Activated CD8-positive, alpha-beta memory T cell treated with anti-CD3 and anti-CD28 coated beads, Interleukin-2, amount 50 U/mL, for 1 hour (primary cell): ENCODE measurements around the gene RNF144A.
"Not testable (repeated sequence)": the region's sequence is repeated elsewhere in the genome, so short reads cannot be mapped to it uniquely, and the experiment has no call there.

ENCODE experiments used
- DNase-seq: peaks from one replicate; pipeline ENCODE4 v3.0.0-alpha.2; 2020; ENCODE audit errors: extremely low read depth

RNF144A gene

DNA sequence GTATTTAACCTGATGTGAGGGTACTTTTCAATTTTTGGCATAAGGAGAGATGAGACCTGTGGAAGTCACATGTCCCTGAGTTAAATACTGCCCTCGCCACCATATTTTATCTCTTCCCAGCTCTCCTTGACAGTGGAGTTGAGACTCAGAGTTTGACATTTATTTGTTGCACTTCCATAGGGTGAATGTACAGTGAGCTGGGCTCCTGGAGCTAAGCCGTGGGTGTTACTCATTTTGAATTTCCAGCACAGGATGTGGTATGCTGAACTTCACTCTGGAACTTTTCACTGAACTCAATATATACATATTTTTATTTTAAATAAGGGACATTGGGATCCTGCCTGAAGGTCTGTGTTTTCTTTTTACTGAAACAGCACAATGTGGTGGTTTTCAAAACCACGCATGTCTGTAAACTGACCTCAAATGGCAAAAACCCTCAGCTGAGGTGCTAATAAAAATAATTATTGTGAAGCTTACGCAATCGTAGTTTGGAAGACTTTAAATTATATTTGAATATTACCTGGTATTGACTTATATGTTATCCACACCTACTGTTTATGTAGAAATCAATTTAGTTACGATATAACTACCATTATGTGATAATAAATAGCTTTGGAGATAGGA is 12.1 kb downstream of the RNF144A start:
- DNase-seq, result no peak

DNA sequence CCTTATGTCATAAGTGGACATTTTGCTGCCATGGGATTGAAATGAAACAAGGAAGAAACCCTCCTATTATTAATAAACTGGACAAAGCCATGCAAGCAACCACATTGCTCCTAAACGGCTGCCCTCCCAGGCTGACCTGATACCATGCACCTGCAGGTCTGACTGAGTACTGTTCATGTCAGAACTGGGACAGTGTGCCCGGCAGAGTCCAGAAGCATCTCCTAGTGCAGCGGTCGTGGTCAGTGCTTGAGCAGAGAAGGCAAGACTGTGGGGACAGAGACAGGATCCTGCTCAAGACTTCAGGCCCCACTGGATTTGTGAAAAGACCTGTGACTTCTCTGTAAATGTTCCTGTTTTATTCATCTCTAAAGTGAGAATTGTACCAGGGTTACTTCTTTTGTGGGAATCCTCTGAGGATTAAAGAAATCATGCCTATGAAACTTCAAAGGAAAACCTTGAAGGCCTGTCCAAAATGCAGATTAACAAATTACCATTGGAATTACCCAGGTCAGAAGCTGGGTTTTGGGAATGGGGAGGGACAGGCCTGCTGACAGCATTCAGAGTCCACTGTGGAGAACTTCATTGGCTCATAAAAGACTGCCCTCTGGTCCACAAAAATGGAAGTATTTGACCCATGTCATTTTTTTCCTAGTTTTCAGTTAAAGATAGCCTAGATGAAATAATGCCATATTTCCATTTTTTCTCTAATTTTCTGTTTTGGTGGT is 13.9 kb downstream of the RNF144A start:
- DNase-seq, result no peak

DNA sequence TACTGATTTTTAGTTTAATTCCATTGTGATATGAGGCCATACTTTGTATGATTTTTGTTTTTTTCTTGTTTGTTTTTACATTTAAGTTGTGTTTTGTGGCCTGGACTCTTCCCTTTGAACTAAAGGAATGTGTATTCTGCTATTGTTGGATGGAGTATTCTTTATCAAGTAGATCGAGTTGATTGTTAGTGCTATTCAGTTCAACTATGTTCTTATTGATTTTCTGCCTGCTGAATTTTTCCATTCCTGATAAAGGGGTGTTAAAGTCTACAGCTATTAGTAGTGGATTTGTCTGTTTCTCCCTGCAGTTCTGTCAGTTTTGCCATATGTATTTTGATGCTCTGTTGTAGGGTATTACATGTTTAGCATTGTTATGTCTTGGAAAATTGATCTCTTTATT is 14.5 kb downstream of the RNF144A start:
- DNase-seq, result no peak

DNA sequence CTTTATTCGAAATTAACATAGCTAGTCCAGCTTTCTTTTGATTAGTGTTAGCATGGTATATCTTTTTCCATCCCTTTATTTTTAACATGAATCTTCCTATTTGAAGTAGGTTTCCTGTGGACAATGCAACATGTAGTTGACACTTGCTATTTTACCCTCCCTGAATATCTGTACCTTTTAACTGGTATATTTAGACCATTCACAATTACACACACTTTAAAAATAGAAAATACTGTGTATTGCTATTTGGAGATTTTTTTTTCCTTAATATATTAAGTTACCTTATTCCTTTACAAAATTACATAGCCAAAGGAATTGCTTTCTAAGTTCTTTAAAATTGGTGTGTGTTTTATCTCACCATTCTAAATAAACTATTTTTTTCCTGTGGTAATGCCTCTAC is 15.0 kb downstream of the RNF144A start:
- DNase-seq, result no peak

DNA sequence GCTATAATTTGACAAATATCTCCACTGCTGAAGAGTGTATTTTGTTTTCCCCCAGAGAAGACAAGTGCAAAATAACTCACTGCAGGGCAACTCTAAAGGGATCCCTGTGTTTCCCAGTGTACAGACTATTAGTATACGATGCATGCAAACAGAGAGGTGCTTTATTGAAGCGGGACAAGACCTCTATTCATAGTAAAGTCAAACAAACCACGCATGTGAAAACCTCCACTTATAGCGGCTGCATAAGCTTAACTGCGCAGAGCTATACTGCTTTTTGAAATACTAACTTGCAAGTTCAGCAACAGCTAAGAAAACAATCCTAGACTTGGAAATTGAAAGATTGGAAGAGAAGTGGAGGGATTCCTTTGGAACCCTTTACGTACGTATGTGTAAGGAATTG is 15.6 kb downstream of the RNF144A start:
- DNase-seq, result no peak

DNA sequence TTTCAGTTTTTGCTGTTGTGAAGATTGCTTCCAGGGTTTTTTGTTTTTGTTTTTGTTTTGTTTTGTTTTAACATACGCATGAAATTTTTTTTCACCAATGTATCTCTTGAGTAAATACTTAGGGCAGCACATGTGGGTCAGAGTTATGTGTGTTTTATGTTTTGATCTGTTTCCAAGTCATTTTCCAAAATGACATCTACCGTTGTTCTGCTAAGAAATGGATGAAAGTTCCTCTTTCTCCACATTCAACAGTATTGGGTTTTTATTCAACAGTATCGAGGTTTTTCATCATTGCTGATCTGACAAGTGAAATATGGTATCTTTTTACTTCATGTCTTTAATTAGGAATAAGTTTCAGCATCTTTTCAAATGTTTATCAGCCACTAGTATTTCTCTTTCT is 16.7 kb downstream of the RNF144A start:
- DNase-seq, result no peak

DNA sequence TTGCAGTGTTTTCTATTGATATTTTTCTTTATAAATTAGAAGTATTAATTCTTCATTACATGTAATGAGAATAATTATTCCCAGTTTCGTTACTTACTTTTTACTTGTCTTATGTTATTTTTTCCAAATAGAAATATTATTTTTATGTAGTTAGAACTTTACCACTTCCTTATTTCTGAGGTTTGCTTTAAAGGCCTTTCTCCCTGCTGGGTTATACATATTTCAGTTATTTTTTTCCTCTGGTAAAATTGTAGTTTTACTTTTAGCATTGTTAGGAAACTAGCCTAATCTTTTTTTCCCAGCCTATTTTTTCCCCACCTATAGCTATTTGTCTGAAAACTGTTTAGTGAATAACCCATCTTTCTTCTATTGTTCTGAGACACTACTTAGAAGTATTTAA is 17.1 kb downstream of the RNF144A start:
- no peak for DNase-seq

DNA sequence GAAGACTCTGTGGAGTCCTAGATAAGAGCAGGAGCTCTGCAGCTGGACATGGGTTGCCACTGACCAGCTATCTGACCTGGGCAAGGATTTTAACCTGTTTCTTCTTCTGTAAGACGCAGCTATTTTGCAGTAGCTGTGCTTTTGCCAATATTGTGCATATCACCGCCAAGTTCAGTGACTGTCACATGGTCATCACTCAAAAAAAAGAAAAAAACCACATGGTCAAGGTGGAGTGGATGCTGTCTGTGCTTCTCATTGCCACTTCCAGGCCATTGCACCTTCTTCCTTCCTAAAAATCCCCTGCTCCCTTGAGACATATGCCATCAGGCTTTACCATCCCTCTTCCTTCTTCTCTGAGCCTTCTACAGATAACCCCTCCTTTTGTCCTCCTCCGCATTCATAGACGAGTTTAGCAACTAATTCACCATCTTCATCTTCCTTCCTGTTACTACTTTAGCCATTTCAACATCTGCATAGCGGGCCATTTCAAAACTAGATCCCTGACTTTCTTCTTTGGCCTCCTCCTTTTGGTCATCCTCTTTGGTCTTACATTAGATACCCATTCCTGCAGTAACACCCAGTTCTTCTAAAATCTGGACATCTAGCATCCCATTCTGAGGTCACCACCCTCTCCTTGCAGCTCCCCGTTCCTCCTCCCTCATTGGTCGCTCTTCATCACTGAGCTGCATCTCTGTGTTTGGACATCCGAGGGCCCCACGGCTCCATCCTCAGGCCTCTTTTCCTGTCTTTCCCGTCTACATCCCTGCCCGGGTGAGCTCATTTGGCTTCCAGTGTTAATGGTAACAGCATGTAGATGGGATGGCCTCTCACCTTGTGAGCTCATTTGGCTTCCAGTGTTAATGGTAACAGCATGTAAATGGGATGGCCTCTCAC is 17.8 kb downstream of the RNF144A start:
- DNase-seq, result no peak

DNA sequence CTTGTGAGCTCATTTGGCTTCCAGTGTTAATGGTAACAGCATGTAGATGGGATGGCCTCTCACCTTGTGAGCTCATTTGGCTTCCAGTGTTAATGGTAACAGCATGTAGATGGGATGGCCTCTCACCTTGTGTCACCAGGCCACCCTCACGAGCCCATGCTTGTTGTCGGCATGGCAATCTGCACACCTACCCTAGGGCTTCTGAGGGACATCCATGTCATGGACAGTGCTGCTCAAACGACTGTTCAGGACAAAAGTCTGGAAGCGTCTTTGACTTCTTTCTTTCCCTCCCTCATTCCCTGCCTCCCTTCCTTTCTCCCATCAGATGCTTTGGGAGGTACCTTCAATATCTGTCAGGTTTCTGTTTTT is 18.4 kb downstream of the RNF144A start:
- not testable (repeated sequence) for DNase-seq

DNA sequence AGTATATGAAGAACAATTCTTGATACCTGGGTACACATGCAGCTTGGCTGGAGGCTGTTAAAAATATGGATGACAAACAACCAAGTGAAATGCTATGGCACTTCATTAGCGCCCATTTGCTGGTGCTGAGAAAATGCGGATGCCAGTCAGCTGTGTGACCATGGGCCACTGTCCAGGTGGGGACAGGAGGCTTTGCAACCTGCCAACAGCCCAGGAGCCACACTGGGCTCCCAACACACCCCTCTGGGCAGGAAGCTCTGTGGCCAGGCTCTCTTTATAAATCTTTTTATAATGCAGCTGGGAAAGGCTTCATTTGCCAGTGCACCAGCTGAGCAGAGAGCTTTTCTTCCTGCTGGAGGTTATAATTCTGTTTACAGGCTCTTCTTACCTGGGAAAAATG is 19.9 kb downstream of the RNF144A start:
- no peak for DNase-seq

DNA sequence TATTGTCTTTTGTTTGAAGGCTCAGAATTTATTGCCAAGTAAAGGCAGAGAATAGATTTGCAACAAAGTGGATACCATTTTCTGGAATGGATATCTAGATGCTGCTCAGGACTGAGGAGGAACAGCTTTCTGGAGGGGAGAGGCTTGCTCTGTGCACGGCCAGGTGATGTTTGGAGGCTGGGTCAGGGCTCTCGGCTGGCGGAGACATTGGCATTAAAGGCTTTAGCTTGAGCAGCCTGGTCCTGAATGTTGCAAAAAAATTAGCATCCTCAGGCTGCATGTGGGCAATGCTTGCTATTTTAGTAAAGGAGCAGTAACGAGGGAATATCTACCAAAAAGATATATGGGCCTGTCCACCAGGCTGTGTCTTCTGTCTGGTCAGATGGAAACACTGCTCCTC is 20.4 kb downstream of the RNF144A start:
- no peak for DNase-seq

DNA sequence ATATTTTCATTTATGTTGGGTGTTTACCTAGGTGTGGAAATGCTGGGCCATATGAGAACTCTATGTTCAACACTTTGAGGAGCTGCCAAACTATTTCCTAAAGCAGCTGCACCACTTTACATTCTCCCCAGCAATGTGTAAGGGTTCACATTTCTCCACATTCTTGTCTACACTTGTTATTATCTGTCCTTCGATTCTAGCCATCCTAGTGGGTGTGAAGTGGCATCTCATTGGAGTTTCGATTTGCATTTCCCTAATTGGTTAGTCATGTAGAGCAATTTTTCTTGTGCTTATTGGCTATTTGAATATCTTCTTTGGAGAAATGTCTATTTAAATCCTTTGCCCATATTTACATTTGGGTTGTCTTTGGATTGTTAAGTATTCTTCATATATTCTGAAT is 21.9 kb downstream of the RNF144A start:
- DNase-seq, result no peak

DNA sequence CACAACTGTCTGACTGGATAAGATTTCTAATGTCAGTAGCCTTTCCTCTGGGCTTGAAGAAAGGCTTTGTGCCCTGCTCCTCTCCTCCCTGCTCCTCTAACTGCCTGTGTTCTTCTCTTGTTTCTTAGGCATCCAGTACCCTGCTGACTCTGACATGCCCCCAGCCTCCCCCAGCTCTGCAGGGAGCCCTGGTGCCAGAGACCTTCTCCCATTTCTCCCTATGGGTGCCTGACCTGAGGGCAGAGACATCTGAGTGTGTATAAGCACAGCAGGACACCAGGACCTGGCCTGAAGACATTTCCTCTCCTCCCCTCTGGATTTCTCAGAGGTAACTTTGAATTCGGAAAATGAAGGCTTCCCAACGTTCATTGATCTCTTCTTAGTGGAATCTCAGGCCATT is 23.6 kb downstream of the RNF144A start:
- DNase-seq, result no peak

DNA sequence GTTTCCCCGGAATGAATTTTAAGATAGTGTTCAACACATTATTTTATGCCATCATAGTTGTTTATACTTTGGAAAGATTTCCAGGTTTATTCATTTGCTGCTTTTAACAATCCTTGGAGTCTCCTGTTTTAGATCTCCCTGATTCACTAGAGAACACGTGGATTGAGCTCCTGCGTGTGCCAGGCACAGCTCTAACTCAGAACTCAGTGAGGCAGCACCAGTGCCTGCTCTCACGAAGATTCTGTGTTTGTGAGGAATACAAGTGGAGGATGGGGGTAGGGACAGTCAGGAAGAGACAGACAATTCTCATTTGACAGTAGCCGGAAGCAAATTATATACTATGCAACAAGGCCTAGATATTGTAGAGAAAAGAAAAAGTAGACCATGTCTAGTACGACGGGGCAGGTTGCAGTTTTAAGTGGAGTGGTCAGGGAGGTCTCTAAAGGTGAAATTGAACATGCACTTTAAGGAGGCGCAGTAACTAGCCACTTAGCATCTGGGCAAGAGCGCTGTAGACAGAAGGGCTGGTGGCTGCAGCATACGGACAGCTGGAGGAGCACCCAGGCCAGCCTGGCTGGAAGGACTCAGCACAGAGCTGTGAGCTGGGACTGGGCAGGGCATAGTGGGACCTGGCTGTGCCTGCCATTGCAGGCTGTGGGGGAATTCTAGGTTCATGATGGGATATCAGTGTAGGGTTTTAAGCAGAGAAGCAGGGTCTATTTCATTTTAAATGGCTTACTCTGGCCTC is 24.3 kb downstream of the RNF144A start:
- no peak for DNase-seq

DNA sequence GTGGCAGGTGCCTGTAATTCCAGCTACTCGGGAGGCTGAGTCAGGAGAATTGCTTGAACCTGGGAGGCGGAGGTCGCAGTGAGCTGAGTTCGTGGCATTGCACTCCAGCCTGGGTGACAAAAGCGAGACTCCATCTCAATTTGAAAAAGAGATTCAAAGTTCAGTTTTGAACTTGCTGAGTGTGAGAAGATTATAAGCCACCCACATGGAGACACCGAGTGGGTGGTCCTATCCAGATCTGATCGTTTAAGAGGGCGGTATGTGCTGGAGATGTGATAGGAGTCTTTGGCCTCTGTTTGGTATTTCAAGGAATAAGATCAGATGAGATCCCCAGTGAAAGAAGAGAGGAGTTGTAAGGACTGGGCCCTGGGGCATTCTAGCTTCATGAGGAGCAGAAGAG is 25.6 kb downstream of the RNF144A start:
- no peak for DNase-seq

DNA sequence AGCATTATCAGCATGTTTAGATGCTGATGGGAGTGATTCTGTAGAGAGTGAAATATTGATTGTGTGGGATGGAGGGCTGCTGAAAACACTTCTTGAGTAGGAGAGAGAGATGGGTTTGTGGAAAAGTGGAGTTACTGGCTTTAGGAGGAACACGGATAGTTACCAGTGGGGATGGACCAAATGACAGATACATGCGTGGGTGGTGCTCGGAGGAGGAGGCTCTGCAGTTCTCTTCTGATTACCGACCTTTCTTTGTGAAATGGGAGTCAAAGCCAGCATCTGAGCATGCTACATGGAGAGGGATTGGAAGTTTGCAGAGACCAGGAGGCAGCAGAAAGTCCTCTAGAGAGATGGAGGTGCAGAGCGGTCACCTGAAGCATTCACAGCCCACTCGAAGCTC is 26.3 kb downstream of the RNF144A start:
- no peak for DNase-seq

DNA sequence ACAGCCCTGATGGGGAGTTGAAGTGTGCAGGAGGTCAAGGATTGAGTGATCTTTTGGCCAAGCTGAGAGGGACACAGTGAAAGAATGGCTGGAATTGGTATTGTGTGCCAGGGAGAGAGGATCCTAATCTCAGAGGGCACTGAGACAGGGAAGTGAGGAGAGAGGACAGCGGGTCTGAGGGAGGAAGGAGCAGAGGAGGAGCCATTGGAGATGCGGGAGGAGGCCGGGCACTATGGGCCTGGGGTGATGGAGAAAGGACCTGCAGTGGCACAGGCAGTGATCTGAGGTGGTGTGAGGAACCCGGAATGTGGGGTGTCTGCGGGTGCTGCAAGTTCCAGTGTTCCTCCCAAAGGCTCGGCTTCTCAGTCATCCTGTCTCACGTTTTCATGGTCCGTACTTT is 26.8 kb downstream of the RNF144A start:
- DNase-seq, result no peak

DNA sequence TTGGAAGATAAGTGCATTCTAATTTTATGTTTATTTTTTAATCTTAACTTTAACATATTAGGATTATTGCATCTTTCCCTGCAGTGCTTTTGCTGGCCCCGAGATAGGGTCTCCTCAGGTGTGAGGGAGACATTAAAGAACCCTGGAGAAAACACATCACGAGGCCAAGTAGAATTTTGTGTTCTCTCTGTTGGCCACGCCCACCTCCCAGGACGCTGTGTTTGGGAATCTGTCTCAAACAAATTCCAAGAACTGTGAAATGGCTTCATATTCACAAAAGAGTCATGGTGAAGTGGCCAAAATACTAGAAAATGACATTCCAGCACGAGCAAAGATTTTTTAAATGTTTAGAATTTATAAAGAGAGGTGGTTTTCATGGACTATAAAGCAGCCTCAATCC is 27.3 kb downstream of the RNF144A start:
- no peak for DNase-seq

DNA sequence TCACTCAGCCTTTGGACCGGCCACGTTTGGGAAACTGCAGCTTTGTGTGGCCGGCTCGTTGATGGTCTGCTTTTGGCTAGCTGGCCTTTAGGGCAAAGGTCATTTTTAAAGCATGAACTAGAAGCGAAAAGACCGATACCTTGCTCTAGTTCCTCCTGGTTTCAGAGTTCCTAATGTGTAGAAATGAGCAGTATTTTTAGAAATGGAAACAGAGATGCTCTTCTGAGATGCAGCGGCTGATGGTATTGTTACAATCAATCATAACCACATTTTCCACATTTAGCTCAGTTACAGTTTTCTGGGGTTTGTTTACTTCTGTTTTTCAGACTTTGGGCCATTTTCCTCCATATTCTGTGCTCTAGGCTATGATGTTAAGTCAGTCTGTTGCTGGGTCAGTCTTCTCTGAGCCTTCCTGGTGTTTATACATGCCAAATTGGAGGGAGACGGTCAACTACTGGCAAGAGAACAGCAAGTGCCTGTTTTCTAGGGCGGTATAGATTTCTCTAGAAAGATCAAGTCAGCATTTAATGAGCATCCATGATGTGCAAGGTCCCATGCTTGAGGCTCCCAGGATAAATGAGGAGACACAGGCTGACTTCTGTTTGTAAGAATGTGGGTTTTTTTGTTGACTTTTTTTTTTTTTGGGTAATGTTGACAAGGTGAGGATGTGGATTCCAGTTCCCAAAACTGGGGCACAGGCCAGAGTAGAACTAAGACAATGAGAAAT is 28.0 kb downstream of the RNF144A start:
- no peak for DNase-seq

DNA sequence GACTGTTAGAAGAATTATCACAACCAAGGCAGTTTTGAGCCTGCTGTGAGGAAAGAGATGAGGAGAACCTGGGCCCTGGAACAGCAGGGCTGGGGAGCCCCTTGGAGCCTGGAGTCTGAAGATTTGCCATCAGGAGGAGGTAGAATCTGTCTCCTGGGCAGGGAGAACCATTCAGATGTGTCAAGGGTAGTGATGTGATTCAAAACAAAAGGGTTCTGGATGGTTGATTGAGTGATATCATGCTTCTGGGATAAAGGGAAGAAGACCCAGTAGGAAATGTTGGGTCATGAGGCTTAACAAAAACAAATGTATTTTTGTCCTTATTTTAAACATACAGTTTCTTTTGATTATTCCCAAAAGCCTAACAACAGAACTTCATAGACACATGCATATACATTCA is 28.6 kb downstream of the RNF144A start:
- no peak for DNase-seq

DNA sequence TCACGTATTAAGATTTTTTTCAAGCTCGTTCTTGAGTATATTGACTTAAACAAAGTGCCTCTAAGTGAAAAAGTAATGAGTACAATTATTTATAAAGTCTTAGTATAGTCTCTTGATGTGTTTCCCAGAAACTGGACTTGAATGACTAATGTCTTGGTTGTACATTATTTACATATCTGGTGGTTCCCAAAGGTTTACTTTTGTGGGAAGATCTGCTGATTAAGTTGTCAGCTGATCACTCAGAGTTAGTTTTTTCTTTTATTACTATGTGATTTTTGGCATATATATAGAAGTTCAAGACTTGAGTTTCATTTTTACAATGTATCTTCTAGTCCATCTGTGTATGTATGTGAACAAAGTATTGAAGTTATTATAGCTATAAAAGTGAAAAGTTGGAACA is 29.5 kb downstream of the RNF144A start:
- no peak for DNase-seq
